Skeletal muscle tissue (tissue), 4 donors: Measurements from ENCODE around the gene ADCY9. TPM values are rescaled to one million over a fixed set of nuclear protein-coding genes. Genes with fewer than 3 reads are reported as not detected.

Experiments used
- H3K27ac ChIP-seq: one replicate; pipeline ENCODE4 v1.7.0; 2013; ENCODE audit warnings: mild to moderate bottlenecking, low read depth, low read length, inconsistent platforms
- H3K27me3 ChIP-seq, 3 donors: one replicate each; pipeline ENCODE4 v1.7.0; 2013; ENCODE audit warnings: low read length in 3 of 3; ENCODE audit not compliant: control insufficient read depth in 3 of 3, insufficient read depth in 3 of 3
- H3K36me3 ChIP-seq, 3 donors: one replicate each; pipeline ENCODE4 v1.7.0; 2013; ENCODE audit warnings: low read length in 3 of 3; ENCODE audit not compliant: control insufficient read depth in 3 of 3, insufficient read depth in 3 of 3
- H3K4me1 ChIP-seq, 3 donors: one replicate each; pipeline ENCODE4 v1.7.0; 2013; ENCODE audit warnings: low read length in 3 of 3, mild to moderate bottlenecking in 3 of 3; ENCODE audit not compliant: control insufficient read depth in 3 of 3, insufficient read depth in 3 of 3
- H3K4me3 ChIP-seq, 3 donors: one replicate each; pipeline ENCODE4 v1.7.0; 2013; ENCODE audit warnings: low read length in 3 of 3
- H3K9ac ChIP-seq, 3 donors: one replicate each; pipeline ENCODE4 v1.7.0; 2013; ENCODE audit warnings: low read length in 3 of 3, mild to moderate bottlenecking in 3 of 3, moderate library complexity in 2 of 3, low read depth in 1 of 3
- H3K9me3 ChIP-seq, 3 donors: one replicate each; pipeline ENCODE4 v1.7.0; 2013; ENCODE audit warnings: low read length in 3 of 3; ENCODE audit not compliant: control insufficient read depth in 3 of 3
- total RNA-seq: library from RNA; depleted of rRNA; stranded (reverse); fragments of >200 nt; gene quantifications from one replicate; pipeline ENCODE4 v1.2.3, GENCODE V29; 2014
- donor health status: Osteomylitis.

The ADCY9 gene
- total RNA-seq, 1 donor from 2014 or later = 8.9 TPM

DNA sequence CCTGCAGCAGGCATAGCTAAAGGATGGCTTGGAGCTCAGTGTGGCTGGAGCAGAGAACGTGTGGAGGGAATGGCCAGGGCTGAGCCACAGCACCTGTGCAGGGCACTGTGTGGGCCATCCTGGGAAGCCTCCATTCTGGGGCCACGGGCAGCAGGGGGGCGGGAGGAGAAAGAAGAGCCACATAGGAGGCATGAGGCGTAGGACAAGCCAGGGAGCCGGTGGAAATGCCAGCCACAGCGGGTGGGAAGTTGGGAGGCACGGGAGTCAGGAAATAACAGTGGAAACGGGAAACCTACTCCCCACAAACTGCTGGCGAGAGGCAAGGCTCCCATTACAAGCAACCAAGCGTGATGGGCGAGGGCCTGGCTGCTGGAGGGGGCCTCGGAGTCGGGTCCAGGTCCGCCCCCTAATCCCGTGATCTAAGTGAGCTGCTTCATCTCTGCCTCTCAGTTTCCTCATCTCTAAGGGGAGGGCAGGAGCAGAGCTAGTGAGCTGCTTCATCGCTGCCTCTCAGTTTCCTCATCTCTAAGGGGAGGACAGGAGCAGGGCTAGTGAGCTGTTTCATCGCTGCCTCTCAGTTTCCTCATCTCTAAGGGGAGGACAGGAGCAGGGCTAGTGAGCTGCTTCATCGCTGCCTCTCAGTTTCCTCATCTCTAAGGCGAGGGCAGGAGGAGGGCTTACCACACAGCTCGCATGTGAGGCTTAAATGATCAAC, 104.9 kb downstream of the ADCY9 start:
- no peak overlapping the region for H3K27ac ChIP-seq
- no peaks in the 10 kb centered on the region for H3K27me3 ChIP-seq
- H3K9ac ChIP-seq = peak overlapping the region in 1 of 3 donors; percentile 8
- no peaks in the 10 kb centered on the region for H3K9me3 ChIP-seq
- peaks cover 0 to 2% (median 0%) of the 10 kb centered on the region in 3 donors for H3K36me3 ChIP-seq
- peaks cover 0 to 10% (median 2%) of the 10 kb centered on the region in 3 donors for H3K4me1 ChIP-seq
- no peak overlapping the region for H3K4me3 ChIP-seq

DNA sequence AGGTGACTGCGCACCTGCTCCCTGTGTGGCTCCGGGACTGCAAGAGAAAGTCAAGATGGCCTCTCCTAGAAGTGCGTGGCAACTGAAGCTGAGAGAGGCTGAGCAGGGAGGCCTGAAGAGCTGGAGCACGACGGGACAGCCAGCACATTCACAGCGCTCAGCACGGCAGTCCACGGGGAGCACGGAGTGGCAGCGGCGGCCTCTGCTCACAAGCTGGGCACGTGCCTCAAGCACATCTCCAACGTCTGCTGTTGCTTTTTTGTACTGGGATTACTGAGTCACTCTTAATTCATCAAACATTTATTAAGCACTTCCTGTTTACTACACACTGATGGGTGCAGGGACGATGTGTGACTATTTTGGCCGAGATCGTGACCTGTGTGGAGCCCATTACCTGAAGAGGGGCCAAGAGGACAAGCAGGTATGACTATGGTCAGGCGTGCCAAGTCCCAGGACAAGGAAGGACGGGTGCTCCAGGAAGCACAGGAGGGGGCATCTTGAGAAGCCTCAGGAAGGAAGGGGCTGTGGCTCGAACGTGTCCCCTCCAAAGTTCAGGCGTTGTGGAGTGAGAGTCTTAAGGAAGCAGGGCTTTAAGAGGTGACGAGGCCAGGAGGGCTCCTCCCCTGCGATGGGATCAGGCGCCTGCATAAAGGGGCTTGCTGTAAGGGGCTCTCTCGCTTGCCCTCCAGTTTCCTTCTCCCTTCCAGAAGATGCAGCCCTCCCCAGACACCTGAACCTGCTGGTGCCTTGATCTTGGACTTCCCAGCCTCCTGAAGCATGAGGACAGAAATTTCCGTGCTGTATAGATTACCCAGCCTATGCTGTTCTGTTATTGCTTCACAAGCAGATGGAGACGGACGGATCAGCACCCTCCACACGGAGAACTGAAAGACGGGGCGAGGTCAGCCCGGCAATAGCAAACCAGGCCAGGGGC, 105.8 kb downstream of the ADCY9 start:
- H3K4me3 ChIP-seq = peak overlapping the region in 1 of 3 donors; percentile 13
- no peak overlapping the region for H3K27ac ChIP-seq
- H3K4me1 ChIP-seq = peaks cover 0 to 16% (median 7%) of the 10 kb centered on the region in 3 donors

GRCh38 chr16:4009177-4009576, 107.1 kb downstream of the ADCY9 start:
- Histone ChIP-seq H3K27ac (no peak overlapping the region), H3K4me1 (peaks cover 0 to 16% (median 7%) of the 10 kb centered on the region in 3 donors), H3K9ac (no peak overlapping the region), H3K4me3 (no peak overlapping the region), H3K36me3 (peaks cover 0 to 2% (median 0%) of the 10 kb centered on the region in 3 donors), H3K27me3 (no peaks in the 10 kb centered on the region), H3K9me3 (no peaks in the 10 kb centered on the region)

More for the DNA sequence above, 105.8 kb downstream of the ADCY9 start:
- H3K9ac ChIP-seq = peak overlapping the region in 1 of 3 donors; percentile 8
- no peaks in the 10 kb centered on the region for H3K27me3 ChIP-seq
- H3K9me3 ChIP-seq = no peaks in the 10 kb centered on the region
- H3K36me3 ChIP-seq = peaks cover 0 to 2% (median 0%) of the 10 kb centered on the region in 3 donors

DNA sequence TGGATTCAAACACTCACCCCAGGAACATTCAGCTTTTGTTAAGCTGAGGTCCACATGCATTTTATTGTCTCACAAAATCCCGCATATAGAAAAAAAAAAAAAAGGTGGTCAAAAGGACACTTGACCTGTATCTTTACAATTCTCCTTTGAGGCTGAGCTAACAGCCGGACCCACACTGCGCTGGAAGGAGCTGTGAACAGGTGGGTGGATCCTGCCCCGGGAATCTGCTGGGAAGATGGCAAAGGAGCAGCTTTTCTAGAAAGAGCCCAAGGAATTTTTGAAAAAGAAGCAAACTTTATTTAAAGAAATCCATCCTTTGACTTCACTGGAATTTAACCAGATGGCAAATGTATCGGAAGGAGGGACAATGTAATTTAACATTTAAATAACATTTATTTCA, 108.1 kb downstream of the ADCY9 start:
- peaks cover 0 to 3% (median 1%) of the 10 kb centered on the region in 3 donors for H3K36me3 ChIP-seq
- no peaks in the 10 kb centered on the region for H3K27me3 ChIP-seq
- H3K9ac ChIP-seq = no peak overlapping the region
- H3K9me3 ChIP-seq = no peaks in the 10 kb centered on the region
- H3K27ac ChIP-seq = no peak overlapping the region
- H3K4me1 ChIP-seq = peaks cover 0 to 16% (median 7%) of the 10 kb centered on the region in 3 donors
- no peak overlapping the region for H3K4me3 ChIP-seq

DNA sequence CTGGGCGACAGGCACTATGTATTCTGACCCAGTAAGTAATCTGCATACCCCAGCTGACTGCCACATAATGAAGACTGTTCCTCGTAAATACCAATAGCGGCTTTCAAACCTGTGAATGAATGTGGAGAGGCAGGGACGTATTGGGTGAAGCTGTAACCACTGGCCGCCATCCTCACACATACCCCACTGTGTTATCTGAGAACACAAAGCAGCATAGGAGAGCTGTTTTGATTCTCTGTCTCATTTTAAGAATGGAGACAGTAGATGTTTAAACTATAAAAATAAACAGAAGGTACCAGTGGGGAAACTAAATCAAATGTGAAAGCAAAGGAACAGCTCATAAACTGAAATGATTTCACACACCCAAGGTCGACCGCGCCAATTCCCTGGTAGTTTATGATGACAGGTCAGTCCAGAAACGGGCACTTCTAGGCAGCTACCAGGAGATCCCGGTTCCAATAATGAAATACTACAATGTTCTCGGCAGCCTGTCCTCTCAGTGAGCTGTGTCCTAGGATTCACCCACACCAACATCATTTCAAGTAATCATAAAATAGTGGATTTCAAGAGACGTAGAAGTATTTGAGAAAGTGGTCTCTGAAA, 109.7 kb downstream of the ADCY9 start:
- no peak overlapping the region for H3K9ac ChIP-seq
- no peaks in the 10 kb centered on the region for H3K27me3 ChIP-seq
- peaks cover 0 to 11% (median 7%) of the 10 kb centered on the region in 3 donors for H3K4me1 ChIP-seq
- H3K27ac ChIP-seq = no peak overlapping the region
- H3K9me3 ChIP-seq = no peaks in the 10 kb centered on the region
- peaks cover 0 to 3% (median 3%) of the 10 kb centered on the region in 3 donors for H3K36me3 ChIP-seq
- H3K4me3 ChIP-seq = no peak overlapping the region

- Histone ChIP-seq H3K4me3 (no peak overlapping the region), H3K4me1 (peaks cover 0 to 7% (median 6%) of the 10 kb centered on the region in 3 donors), H3K36me3 (peaks cover 0 to 3% (median 3%) of the 10 kb centered on the region in 3 donors), H3K27ac (no peak overlapping the region), H3K9ac (no peak overlapping the region), H3K27me3 (no peaks in the 10 kb centered on the region), H3K9me3 (no peaks in the 10 kb centered on the region)
Measured at GRCh38 chr16:4005731-4006130, 110.5 kb downstream of the ADCY9 start.

DNA sequence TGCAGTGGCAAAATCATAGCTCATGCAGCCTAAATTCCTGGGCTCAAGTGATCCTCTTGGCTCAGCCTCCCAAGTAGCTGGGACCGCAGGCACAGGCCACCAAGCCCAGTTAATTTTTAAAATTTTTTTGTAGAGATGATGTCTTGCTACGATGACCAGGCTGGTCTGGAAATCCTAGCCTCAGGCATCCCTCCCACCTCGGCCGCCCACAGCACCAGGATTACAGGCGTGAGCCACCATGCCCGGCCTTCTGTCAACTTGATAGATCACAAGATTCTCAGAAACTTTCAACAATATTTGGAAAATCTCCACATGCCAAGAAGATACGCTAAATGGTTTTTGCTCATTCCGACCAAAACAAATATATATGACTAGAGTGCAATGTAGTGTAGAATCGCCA, 111.0 kb downstream of the ADCY9 start:
- Histone ChIP-seq H3K27ac (no peak overlapping the region), H3K4me3 (no peak overlapping the region), H3K27me3 (no peaks in the 10 kb centered on the region), H3K9ac (no peak overlapping the region), H3K9me3 (no peaks in the 10 kb centered on the region), H3K4me1 (peaks cover under 1 to 7% (median 6%) of the 10 kb centered on the region in 3 donors), H3K36me3 (peaks cover 0 to 3% (median 3%) of the 10 kb centered on the region in 3 donors)

- Histone ChIP-seq H3K4me3 (no peak overlapping the region), H3K4me1 (peaks cover 10 to 17% (median 11%) of the 10 kb centered on the region in 3 donors), H3K27me3 (no peaks in the 10 kb centered on the region), H3K9ac (no peak overlapping the region), H3K9me3 (no peaks in the 10 kb centered on the region), H3K36me3 (peaks cover 0 to 3% (median 3%) of the 10 kb centered on the region in 3 donors), H3K27ac (no peak overlapping the region)
Measured at GRCh38 chr16:4004206-4004605, 112.0 kb downstream of the ADCY9 start.

DNA sequence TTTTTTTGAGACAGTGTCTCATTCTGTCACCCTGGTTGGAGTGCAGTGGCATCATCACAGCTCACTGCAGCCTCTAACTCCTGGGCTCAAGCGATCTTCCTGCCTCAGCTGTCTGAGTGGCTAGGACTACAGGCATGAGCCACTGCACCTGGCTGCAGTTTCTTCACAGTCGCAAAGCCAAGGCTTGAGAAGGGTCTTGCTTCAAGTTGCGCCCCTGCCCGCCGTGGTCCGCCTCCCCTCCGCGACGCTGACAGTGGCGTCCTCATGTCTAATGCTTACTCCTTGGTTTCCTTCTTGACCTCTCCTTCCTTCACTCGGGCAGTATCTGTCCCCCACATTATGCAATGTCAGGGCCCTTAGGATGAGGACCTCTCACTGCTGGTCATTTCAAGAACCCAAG, 112.7 kb downstream of the ADCY9 start:
- Histone ChIP-seq H3K9me3 (no peaks in the 10 kb centered on the region), H3K4me3 (no peak overlapping the region), H3K4me1 (peaks cover 15 to 22% (median 15%) of the 10 kb centered on the region in 3 donors), H3K27ac (no peak overlapping the region), H3K9ac (no peak overlapping the region), H3K36me3 (peaks cover 0 to 3% (median 3%) of the 10 kb centered on the region in 3 donors), H3K27me3 (no peaks in the 10 kb centered on the region)
